ENCODE measurements around the gene CCN5. TPM values are rescaled to one million over a fixed set of nuclear protein-coding genes. Genes with fewer than 3 reads are reported as not detected.
"Not testable (repeated sequence)": the region's sequence is repeated elsewhere in the genome, so short reads cannot be mapped to it uniquely, and the experiment has no call there.

Gene CCN5
- total RNA-seq, 1 experiment from 2014 or later = 0.20 TPM

DNA sequence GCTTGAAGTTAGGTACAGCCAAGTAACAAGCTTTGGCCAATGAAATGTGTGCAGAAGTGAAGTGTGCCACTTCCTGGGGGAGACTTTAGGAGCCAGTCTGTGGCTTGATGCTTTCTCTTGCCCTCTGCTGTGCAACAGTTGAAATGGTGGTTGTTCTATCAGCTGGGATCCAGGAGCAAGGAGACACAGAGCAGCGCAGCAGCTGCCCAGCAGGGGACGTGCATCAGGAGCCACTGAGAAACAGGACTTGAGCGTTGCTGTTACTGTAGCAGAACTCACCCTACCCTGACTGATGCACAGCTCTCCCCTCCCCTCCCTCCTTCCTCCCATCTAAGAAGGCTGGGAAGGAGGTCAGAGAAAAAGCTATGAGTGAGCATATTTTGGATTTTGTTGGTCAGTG, 18.9 kb upstream of the CCN5 start:
- no TSS peak for BruUV-seq (replicated peaks)
- no peak overlapping the region for H3K27ac ChIP-seq
- CTCF ChIA-PET = no interaction called here

DNA sequence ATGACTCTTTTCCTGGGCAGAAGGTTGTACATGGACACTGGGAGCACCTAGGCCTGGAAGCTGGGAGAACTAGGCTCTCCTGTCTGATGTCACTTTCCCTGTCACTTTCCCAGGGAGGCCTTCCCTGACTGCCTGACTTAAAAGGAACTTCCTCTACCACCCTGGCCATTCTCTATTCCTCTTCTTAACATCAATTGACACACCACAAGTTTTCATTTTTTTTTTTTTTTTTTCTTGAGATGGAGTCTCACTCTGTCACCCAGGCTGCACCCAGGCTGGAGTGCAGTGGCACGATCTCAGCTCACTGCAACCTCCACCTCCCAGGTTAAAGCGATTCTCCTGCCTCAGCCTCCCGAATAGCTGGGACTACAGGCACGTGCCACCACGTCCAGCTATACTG, 18.1 kb upstream of the CCN5 start:
- POLR2A ChIA-PET (ENCODE audit: unreplicated experiment) = interaction anchor here (0.6 kb wide), 1 partner anchor 973 kb away, joined by 6 read pairs; no protein-coding TSS in a partner anchor
- H4K20me1 ChIP-seq (ENCODE audit: insufficient read depth); H3K36me3 ChIP-seq (ENCODE audit: low read depth); DNase-seq; H3K4me3 ChIP-seq; CTCF ChIA-PET; intact Hi-C loops (cut with micrococcal nuclease; ENCODE audit: unreplicated experiment); H3K27ac ChIP-seq; H3K9me2 ChIP-seq (ENCODE audit: insufficient read depth); BruUV-seq (replicated peaks); H3K79me2 ChIP-seq (ENCODE audit: low read depth); H3K9me3 ChIP-seq (ENCODE audit: insufficient read depth, low read depth); H3K27me3 ChIP-seq (ENCODE audit: insufficient read depth, low read depth); H2AFZ ChIP-seq; H3K4me2 ChIP-seq: not testable (repeated sequence)
- H3K4me1 ChIP-seq (replicated peaks; ENCODE audit: insufficient read depth) = peaks cover 25% of the 10 kb centered on the region
- H3F3A ChIP-seq (ENCODE audit: insufficient read depth, low read depth) = peaks cover 18% of the 10 kb centered on the region; the same call in 1 of the 2 replicates

More for the DNA sequence above, 18.9 kb upstream of the CCN5 start:
- H3K36me3 ChIP-seq (ENCODE audit: low read depth) = no peaks in the 10 kb centered on the region
- peaks cover 23% of the 10 kb centered on the region for H3K4me1 ChIP-seq (replicated peaks; ENCODE audit: insufficient read depth)
- H3K4me3 ChIP-seq = no peak overlapping the region
- no peaks in the 10 kb centered on the region for H3K9me2 ChIP-seq (ENCODE audit: insufficient read depth)
- TF ChIP-seq EZH2 (IDR thresholded peaks at IDR 0.05; ENCODE audit: low read depth) = no peak
- TF ChIP-seq, protein P1, sequence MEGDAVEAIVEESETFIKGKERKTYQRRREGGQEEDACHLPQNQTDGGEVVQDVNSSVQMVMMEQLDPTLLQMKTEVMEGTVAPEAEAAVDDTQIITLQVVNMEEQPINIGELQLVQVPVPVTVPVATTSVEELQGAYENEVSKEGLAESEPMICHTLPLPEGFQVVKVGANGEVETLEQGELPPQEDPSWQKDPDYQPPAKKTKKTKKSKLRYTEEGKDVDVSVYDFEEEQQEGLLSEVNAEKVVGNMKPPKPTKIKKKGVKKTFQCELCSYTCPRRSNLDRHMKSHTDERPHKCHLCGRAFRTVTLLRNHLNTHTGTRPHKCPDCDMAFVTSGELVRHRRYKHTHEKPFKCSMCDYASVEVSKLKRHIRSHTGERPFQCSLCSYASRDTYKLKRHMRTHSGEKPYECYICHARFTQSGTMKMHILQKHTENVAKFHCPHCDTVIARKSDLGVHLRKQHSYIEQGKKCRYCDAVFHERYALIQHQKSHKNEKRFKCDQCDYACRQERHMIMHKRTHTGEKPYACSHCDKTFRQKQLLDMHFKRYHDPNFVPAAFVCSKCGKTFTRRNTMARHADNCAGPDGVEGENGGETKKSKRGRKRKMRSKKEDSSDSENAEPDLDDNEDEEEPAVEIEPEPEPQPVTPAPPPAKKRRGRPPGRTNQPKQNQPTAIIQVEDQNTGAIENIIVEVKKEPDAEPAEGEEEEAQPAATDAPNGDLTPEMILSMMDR (conservative IDR thresholded peaks at IDR 0.05) = no peak
- POLR2A ChIA-PET (ENCODE audit: unreplicated experiment) = interaction anchor here (0.5 kb wide), 1 partner anchor 822 kb away, joined by 3 read pairs; no protein-coding TSS in a partner anchor
- no peaks in the 10 kb centered on the region for H3K79me2 ChIP-seq (ENCODE audit: low read depth)
- peaks cover 5% of the 10 kb centered on the region; the same call in 1 of the 2 replicates for H3K9me3 ChIP-seq (ENCODE audit: insufficient read depth, low read depth)
- no peaks in the 10 kb centered on the region for H3K27me3 ChIP-seq (ENCODE audit: insufficient read depth, low read depth)
- H3F3A ChIP-seq (ENCODE audit: insufficient read depth, low read depth) = peaks cover 23% of the 10 kb centered on the region; the same call in 1 of the 2 replicates
- no peak overlapping the region for H2AFZ ChIP-seq
- no peak for DNase-seq
- no peak overlapping the region for H3K4me2 ChIP-seq
- intact Hi-C loops (cut with micrococcal nuclease; ENCODE audit: unreplicated experiment) = no loop called here
- no peaks in the 10 kb centered on the region for H4K20me1 ChIP-seq (ENCODE audit: insufficient read depth)

DNA sequence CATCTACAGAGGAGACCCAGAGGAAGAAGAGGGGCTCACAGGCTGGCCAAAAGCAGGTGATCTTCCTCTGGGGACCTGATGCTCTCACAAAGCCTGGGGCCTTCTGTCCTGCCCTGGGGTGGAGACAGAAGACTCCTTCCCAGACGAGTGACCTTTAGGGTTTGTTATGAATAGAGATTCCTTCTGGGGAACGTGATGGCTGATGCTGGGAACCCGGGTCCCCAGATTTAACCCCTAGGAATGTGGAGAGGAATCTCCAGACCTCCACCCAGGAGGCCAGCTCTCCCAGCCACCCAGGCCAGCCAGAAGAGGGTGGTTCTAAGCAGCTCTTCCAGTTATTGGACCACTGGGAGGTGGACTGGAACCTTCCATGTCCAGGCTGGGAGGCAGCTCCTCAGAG, 16.8 kb upstream of the CCN5 start:
- CTCF ChIA-PET = interaction anchor here (0.5 to 1.0 kb wide), 2 partner anchors 21 to 23 kb away, joined by 3 to 4 read pairs; no protein-coding TSS in a partner anchor
- POLR2A ChIA-PET (ENCODE audit: unreplicated experiment) = no interaction called here
- H3K4me1 ChIP-seq (replicated peaks; ENCODE audit: insufficient read depth) = peaks cover 13% of the 10 kb centered on the region
- H3K36me3 ChIP-seq (ENCODE audit: low read depth) = no peaks in the 10 kb centered on the region
- H3K27me3 ChIP-seq (ENCODE audit: insufficient read depth, low read depth) = no peaks in the 10 kb centered on the region
- no TSS peak for BruUV-seq (replicated peaks)
- DNase-seq = no peak
- no peak overlapping the region for H2AFZ ChIP-seq
- H3K4me2 ChIP-seq = no peak overlapping the region
- no peaks in the 10 kb centered on the region for H3K79me2 ChIP-seq (ENCODE audit: low read depth)
- no peak overlapping the region for H3K4me3 ChIP-seq
- no peaks in the 10 kb centered on the region for H4K20me1 ChIP-seq (ENCODE audit: insufficient read depth)
- intact Hi-C loops (cut with micrococcal nuclease; ENCODE audit: unreplicated experiment) = no loop called here
- H3K27ac ChIP-seq = no peak overlapping the region
- peaks cover 5% of the 10 kb centered on the region; the same call in 1 of the 2 replicates for H3F3A ChIP-seq (ENCODE audit: insufficient read depth, low read depth)
- H3K9me3 ChIP-seq (ENCODE audit: insufficient read depth, low read depth) = no peaks in the 10 kb centered on the region
- TF ChIP-seq, protein P1 (conservative IDR thresholded peaks at IDR 0.05) = no peak
- TF ChIP-seq EZH2 (IDR thresholded peaks at IDR 0.05; ENCODE audit: low read depth) = no peak
- H3K9me2 ChIP-seq (ENCODE audit: insufficient read depth) = no peaks in the 10 kb centered on the region

DNA sequence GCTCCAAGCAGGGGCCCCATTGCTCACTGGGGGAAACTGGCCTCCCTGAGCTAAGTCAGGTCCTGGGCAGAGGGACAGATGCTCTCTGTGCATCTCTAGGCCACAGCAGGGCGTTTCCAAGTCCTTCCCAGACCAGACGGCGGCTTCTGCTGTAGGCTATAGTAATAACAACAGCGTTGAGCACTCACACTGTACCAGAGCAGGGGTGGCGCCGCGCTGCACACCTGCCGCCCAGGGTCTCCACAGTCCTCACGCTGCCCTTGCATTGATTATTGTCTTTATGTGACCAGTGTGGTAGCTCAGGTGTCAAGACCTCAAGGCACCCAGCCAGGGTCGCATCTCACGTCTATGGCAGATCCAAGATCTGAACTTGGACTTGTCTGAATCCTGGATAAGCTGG, 14.9 kb upstream of the CCN5 start:
- Histone ChIP-seq H3F3A (ENCODE audit: insufficient read depth, low read depth) (no peaks in the 10 kb centered on the region; the same call in 1 of the 2 replicates), H3K4me1 (replicated peaks; ENCODE audit: insufficient read depth) (peaks cover 9% of the 10 kb centered on the region), H3K79me2 (ENCODE audit: low read depth) (no peaks in the 10 kb centered on the region), H3K9me2 (ENCODE audit: insufficient read depth) (no peaks in the 10 kb centered on the region), H3K4me2 (no peak overlapping the region), H3K27me3 (ENCODE audit: insufficient read depth, low read depth) (no peaks in the 10 kb centered on the region), H2AFZ (no peak overlapping the region), H4K20me1 (ENCODE audit: insufficient read depth) (no peaks in the 10 kb centered on the region), H3K9me3 (ENCODE audit: insufficient read depth, low read depth) (no peaks in the 10 kb centered on the region), H3K4me3 (no peak overlapping the region), H3K27ac (no peak overlapping the region), H3K36me3 (ENCODE audit: low read depth) (no peaks in the 10 kb centered on the region)
- no peak for DNase-seq
- ChIA-PET POLR2A (ENCODE audit: unreplicated experiment) (no interaction called here), CTCF (no interaction called here)
- BruUV-seq (replicated peaks) = no TSS peak
- TF ChIP-seq, protein P1 (conservative IDR thresholded peaks at IDR 0.05) = no peak
- no peak for TF ChIP-seq EZH2 (IDR thresholded peaks at IDR 0.05; ENCODE audit: low read depth)
- intact Hi-C loops (cut with micrococcal nuclease; ENCODE audit: unreplicated experiment) = no loop called here

Data from PC-9 (cell line).